Natural killer cell (primary cell): Measurements from ENCODE around the gene KCNQ2. TPM values are rescaled to one million over a fixed set of nuclear protein-coding genes. Genes with fewer than 3 reads are reported as not detected.
"Not testable (repeated sequence)": the region's sequence is repeated elsewhere in the genome, so short reads cannot be mapped to it uniquely, and the experiment has no call there.

ENCODE experiments used
- ATAC-seq, 3 donors: fragments of 150-1000 bp in 2 of 3; fragments of 200-7000 bp in 1 of 3; cut with Tn5 transposase; 1 replicate in 1 of 3; 2 replicates in 2 of 3; pipeline ENCODE4 v1.10.0; 2021; ENCODE audit warnings: mild to moderate bottlenecking in 2 of 3, moderate library complexity in 2 of 3
- DNase-seq, 2 donors: peaks; one replicate each; pipeline versions ENCODE4 v3.0.0 to v3.0.0-alpha.2; 2013 to 2021; ENCODE audit warnings: mixed read lengths in 1 of 2
- H3K27ac ChIP-seq: one replicate; pipeline ENCODE4 v1.5.1; 2013; ENCODE audit warnings: mild to moderate bottlenecking, low read length
- H3K27me3 ChIP-seq: one replicate; pipeline ENCODE4 v1.6.1; 2013; ENCODE audit warnings: low read length; ENCODE audit not compliant: control insufficient read depth, insufficient read depth
- H3K36me3 ChIP-seq: one replicate; pipeline ENCODE4 v1.6.1; 2013; ENCODE audit warnings: low read length; ENCODE audit not compliant: control insufficient read depth, insufficient read depth
- H3K4me1 ChIP-seq: one replicate; pipeline ENCODE4 v1.6.1; 2013; ENCODE audit warnings: low read length; ENCODE audit not compliant: control insufficient read depth, insufficient read depth
- H3K4me3 ChIP-seq: one replicate; pipeline ENCODE4 v1.5.1; 2013; ENCODE audit warnings: low read length
- H3K9me3 ChIP-seq: one replicate; pipeline ENCODE4 v1.6.1; 2013; ENCODE audit warnings: low read length; ENCODE audit not compliant: control insufficient read depth, insufficient read depth
- H3K27ac Mint-ChIP-seq, 2 donors: one replicate each; pipeline ENCODE4 v1.8.0; 2022; ENCODE audit warnings: mild to moderate bottlenecking in 2 of 2, mixed read lengths in 2 of 2, moderate library complexity in 1 of 2
- H3K27me3 Mint-ChIP-seq, 2 donors: one replicate each; pipeline ENCODE4 v1.8.0; 2022; ENCODE audit warnings: low read depth in 2 of 2, mixed read lengths in 2 of 2
- H3K36me3 Mint-ChIP-seq: one replicate; pipeline ENCODE4 v1.8.0; 2022; ENCODE audit warnings: mixed read lengths
- H3K4me1 Mint-ChIP-seq, 2 donors: one replicate each; pipeline ENCODE4 v1.8.0; 2022; ENCODE audit warnings: mixed read lengths in 2 of 2
- H3K4me3 Mint-ChIP-seq: one replicate; pipeline ENCODE4 v1.8.0; 2022; ENCODE audit warnings: mild to moderate bottlenecking, moderate library complexity, mixed read lengths
- H3K9me3 Mint-ChIP-seq, 2 donors: one replicate each; pipeline ENCODE4 v1.8.0; 2022; ENCODE audit warnings: mixed read lengths in 2 of 2
- CTCF ChIP-seq: fragments of 200-600 bp; IDR thresholded peaks from one replicate; pipeline ENCODE4 v1.8.0; 2022; ENCODE audit warnings: antibody characterized with exemption
- WGBS: methylation state at CpG from one replicate; pipeline ENCODE4 v1.1.7; 2013; ENCODE audit warnings: missing lambda C conversion rate; ENCODE audit not compliant: insufficient coverage; 5-methylcytosine and 5-hydroxymethylcytosine counted together
- intact Hi-C: fragments of 100-400 bp; cut with micrococcal nuclease; formaldehyde crosslinking; loops from one replicate; pipeline ENCODE4 v1.14.2; 2022
- total RNA-seq, 4 donors: library from RNA; stranded (reverse); fragments of 120-200 nt in 1 of 4; gene quantifications; one replicate each; pipeline versions ENCODE4 v1.2.3 to v1.2.4, GENCODE V29; 2013 to 2022

The KCNQ2 gene
- total RNA-seq, 3 donors from 2014 or later (not counting 1 experiment from before 2014, with no cell fraction given): not detected

DNA sequence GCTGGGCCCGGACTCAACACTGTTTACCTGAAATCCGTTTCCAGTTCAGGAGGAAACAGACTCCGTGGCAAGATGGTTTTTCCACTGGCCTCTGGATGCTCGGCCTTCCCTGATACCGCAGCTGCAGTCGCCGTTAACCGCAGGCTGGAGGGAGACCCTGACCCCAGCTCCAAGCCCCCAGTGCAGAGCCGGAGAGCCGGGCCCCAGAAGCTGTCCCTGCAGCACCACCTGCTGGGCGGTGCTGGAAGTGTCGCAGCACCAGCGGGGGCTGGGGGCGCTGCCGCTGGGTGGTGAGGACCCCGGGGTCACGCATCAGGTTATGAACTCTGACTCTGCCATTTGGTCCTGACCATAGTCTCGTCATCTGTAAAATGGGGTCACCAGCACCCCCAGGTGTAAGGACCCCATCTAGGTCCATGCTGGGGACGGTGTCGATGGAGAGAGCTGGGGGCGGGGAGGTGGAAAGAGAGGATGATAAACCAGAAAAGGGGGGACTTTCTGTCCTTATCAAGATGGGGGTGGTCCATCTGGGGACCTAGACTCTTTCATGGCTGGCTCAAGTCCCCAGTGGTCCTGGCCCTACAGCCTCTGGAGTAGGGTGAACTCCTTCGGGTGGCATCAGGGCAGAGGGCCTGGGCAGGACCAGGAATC lies 90.5 kb downstream of the KCNQ2 start:
- Mint-ChIP-seq H3K4me1 (no peaks in the 10 kb centered on the region), H3K27me3 (peaks cover 4 to 7% of the 10 kb centered on the region in 2 donors), H3K36me3 (peaks cover 7% of the 10 kb centered on the region), H3K27ac (no peak overlapping the region), H3K9me3 (peaks cover 2 to 6% of the 10 kb centered on the region in 2 donors), H3K4me3 (no peak overlapping the region)
- peak; percentile 29 to 61 for DNase-seq
- Histone ChIP-seq H3K4me1 (no peaks in the 10 kb centered on the region), H3K4me3 (no peak overlapping the region), H3K9me3 (no peaks in the 10 kb centered on the region), H3K27me3 (peaks cover 4% of the 10 kb centered on the region), H3K36me3 (no peaks in the 10 kb centered on the region), H3K27ac (no peak overlapping the region)
- peak in 1 of 3 donors; percentile 57 for ATAC-seq
- peak; percentile 89 for TF ChIP-seq CTCF
- intact Hi-C loops: loop anchor here (2.0 to 5.0 kb wide), 2 partner anchors 73 to 325 kb away; no protein-coding TSS in a partner anchor
- WGBS: 26% methylated on average over 22 of the region's 22 CpGs

DNA sequence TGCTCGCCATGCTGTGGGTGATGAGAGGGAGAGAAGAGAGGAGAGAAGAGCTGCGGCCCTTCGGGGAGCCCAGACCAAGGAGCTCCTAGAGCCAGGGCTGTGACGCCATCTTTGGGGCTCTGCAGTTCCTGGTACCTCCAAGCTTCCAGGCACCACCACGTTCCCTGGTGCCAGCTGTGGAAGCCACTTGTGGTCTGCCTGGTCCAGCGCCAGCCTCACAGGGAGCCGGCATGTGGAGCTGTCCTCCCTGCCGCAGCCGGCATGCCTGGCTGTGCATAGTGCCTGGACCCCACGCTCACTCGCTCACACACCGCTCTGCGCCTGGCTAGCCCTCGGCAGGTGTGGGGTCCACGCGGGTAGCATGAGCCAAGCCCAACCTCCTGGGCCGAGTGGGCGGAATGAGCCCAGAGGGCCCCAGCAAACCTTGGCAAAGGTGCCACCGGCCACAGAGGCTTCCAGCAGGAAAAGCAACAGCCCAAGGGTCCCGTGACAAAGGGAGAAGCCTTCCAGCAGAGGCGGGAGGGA lies 92.0 kb downstream of the KCNQ2 start:
- Histone ChIP-seq H3K27me3 (peaks cover 4% of the 10 kb centered on the region), H3K36me3 (no peaks in the 10 kb centered on the region), H3K27ac (no peak overlapping the region), H3K4me3 (no peak overlapping the region), H3K4me1 (no peaks in the 10 kb centered on the region), H3K9me3 (no peaks in the 10 kb centered on the region)
- Mint-ChIP-seq H3K4me3 (no peak overlapping the region), H3K27me3 (peaks cover 7 to 9% of the 10 kb centered on the region in 2 donors), H3K27ac (no peak overlapping the region), H3K36me3 (peaks cover 2% of the 10 kb centered on the region), H3K9me3 (peaks cover 0 to 2% of the 10 kb centered on the region in 2 donors), H3K4me1 (no peaks in the 10 kb centered on the region)
- ATAC-seq (no peak), DNase-seq (no peak)
- 86% methylated on average over 21 of the region's 21 CpGs for WGBS
- TF ChIP-seq CTCF: no peak
- intact Hi-C loops: loop anchor here (2.0 to 5.0 kb wide), 2 partner anchors 72 to 323 kb away; no protein-coding TSS in a partner anchor

GRCh38 chr20:63379872-63380271 lies 92.6 kb downstream of the KCNQ2 start:
- not testable (repeated sequence) for ATAC-seq, H3K9me3 Mint-ChIP-seq, H3K4me3 ChIP-seq, H3K36me3 ChIP-seq, H3K27ac Mint-ChIP-seq, H3K9me3 ChIP-seq, H3K4me1 ChIP-seq, H3K4me1 Mint-ChIP-seq, H3K36me3 Mint-ChIP-seq, H3K27ac ChIP-seq, H3K4me3 Mint-ChIP-seq, H3K27me3 ChIP-seq, H3K27me3 Mint-ChIP-seq, DNase-seq
- WGBS: 87% methylated on average over 9 of the region's 9 CpGs
- intact Hi-C loops: loop anchor here (2.0 to 5.0 kb wide), 2 partner anchors 71 to 323 kb away; no protein-coding TSS in a partner anchor

DNA sequence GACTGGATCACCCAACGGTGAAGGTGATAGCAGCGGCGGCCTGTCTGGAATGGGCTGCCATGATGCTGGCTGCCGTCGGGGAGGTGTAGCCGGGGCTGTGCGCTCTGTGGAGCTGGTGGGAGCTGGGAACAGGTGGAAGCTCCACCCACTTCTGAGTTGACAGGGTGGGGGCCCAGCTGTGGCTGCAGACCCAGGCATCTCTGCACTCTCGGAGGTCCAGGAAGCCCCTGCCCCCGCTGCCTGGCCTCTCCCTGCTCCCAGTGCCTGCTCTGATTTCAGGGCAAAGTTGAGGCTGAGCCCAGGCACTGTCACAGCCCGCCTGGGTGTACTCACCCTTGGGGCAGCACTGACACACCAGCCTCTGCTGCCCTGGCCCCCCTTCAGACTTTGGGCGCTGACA lies 93.2 kb downstream of the KCNQ2 start:
- Mint-ChIP-seq H3K27me3 (peaks cover 7 to 8% of the 10 kb centered on the region in 2 donors), H3K36me3 (no peaks in the 10 kb centered on the region), H3K9me3 (no peaks in the 10 kb centered on the region), H3K27ac (no peak overlapping the region), H3K4me3 (no peak overlapping the region), H3K4me1 (no peaks in the 10 kb centered on the region)
- intact Hi-C loops: no loop called here
- Histone ChIP-seq H3K4me3 (no peak overlapping the region), H3K27me3 (peaks cover 4% of the 10 kb centered on the region), H3K27ac (no peak overlapping the region), H3K36me3 (no peaks in the 10 kb centered on the region), H3K4me1 (no peaks in the 10 kb centered on the region), H3K9me3 (no peaks in the 10 kb centered on the region)
- 88% methylated on average over 11 of the region's 11 CpGs for WGBS
- no peak for TF ChIP-seq CTCF
- no peak for DNase-seq
- ATAC-seq: no peak
